Ishikawa (cell line): ENCODE data around the gene MRPL57.

Source experiments
- CEBPB ChIP-seq: IDR thresholded peaks from 2 replicates; pipeline ENCODE4 v1.6.1; 2012
- CREB1 ChIP-seq: IDR thresholded peaks from 2 replicates; pipeline ENCODE4 v1.6.1; 2012; ENCODE audit warnings: low read depth
- EGR1 ChIP-seq: IDR thresholded peaks from 2 replicates; pipeline ENCODE4 v1.6.1; 2012
- EP300 ChIP-seq: IDR thresholded peaks from 2 replicates; pipeline ENCODE4 v1.6.1; 2012; ENCODE audit warnings: borderline replicate concordance
- FOXM1 ChIP-seq: IDR thresholded peaks from 2 replicates; pipeline ENCODE4 v1.6.1; 2012; ENCODE audit warnings: low read depth, borderline replicate concordance
- NFIC ChIP-seq: IDR thresholded peaks from 2 replicates; pipeline ENCODE4 v1.6.1; 2012
- RAD21 ChIP-seq: IDR thresholded peaks from 2 replicates; pipeline ENCODE4 v1.6.1; 2012; ENCODE audit warnings: low read depth
- TAF1 ChIP-seq: IDR thresholded peaks from 2 replicates; pipeline ENCODE4 v1.6.1; 2012; ENCODE audit warnings: low read depth, mild to moderate bottlenecking
- TCF12 ChIP-seq: IDR thresholded peaks from 2 replicates; pipeline ENCODE4 v1.6.1; 2012; ENCODE audit warnings: low read depth
- TEAD4 ChIP-seq: IDR thresholded peaks from 2 replicates; pipeline ENCODE4 v1.6.1; 2012
- YY1 ChIP-seq: IDR thresholded peaks from 2 replicates; pipeline ENCODE4 v1.6.1; 2012; ENCODE audit warnings: low read depth
- ZBTB7A ChIP-seq: IDR thresholded peaks from 2 replicates; pipeline ENCODE4 v1.6.1; 2012; ENCODE audit warnings: low read depth
- TF ChIP-seq, protein P1 (sequence below): IDR thresholded peaks from 2 replicates; pipeline ENCODE4 v1.6.1; 2012; ENCODE audit warnings: low read depth, mild to moderate bottlenecking
- TF ChIP-seq, protein P2 (sequence below): IDR thresholded peaks from 2 replicates; pipeline ENCODE4 v1.6.1; 2012
- TF ChIP-seq, protein P3 (sequence below): IDR thresholded peaks from 2 replicates; pipeline ENCODE4 v1.6.1; 2012

The MRPL57 gene

DNA sequence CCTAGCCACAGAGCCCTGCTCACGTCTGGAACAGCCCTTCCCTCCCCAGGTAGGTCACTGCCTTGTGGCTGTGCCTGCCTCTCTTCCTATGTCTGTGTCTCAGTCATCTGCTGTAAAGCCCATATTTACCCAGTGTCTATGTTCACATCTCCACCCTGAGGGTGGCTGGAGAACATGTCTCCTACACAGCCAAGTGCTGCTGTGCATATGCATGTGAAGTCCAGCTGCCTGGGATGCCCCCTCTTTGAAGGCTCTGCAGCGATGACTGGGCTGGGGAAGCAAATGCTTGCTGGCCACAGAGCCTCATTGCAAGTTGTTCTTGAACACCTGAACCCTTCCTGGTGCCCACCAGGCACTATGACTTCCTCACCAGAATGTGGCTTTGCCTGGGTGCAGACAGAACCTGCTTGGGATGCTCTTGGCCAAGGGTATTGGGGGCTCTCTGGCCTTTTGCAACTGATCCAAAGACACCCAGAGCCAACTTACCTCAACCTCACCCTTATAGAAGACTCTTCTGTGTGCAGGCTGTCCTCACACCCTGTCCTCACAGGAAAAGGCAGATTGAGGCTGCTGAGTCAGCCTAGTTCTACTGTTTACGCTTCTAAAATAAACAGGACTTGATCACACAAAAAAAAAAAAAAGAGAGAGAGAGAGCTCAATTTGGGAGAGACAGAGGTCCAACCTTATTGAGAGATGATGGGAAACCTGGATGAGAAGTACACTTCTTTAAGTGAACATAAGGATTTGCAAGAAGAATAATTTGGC, 26.5 kb downstream of the MRPL57 start:
- TF ChIP-seq, protein P1, sequence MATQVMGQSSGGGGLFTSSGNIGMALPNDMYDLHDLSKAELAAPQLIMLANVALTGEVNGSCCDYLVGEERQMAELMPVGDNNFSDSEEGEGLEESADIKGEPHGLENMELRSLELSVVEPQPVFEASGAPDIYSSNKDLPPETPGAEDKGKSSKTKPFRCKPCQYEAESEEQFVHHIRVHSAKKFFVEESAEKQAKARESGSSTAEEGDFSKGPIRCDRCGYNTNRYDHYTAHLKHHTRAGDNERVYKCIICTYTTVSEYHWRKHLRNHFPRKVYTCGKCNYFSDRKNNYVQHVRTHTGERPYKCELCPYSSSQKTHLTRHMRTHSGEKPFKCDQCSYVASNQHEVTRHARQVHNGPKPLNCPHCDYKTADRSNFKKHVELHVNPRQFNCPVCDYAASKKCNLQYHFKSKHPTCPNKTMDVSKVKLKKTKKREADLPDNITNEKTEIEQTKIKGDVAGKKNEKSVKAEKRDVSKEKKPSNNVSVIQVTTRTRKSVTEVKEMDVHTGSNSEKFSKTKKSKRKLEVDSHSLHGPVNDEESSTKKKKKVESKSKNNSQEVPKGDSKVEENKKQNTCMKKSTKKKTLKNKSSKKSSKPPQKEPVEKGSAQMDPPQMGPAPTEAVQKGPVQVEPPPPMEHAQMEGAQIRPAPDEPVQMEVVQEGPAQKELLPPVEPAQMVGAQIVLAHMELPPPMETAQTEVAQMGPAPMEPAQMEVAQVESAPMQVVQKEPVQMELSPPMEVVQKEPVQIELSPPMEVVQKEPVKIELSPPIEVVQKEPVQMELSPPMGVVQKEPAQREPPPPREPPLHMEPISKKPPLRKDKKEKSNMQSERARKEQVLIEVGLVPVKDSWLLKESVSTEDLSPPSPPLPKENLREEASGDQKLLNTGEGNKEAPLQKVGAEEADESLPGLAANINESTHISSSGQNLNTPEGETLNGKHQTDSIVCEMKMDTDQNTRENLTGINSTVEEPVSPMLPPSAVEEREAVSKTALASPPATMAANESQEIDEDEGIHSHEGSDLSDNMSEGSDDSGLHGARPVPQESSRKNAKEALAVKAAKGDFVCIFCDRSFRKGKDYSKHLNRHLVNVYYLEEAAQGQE = no peak
- TF ChIP-seq CREB1 = no peak
- TF ChIP-seq RAD21 = no peak
- no peak for TF ChIP-seq FOXM1
- no peak for TF ChIP-seq ZBTB7A
- TF ChIP-seq TAF1 = no peak
- TF ChIP-seq, protein P2, sequence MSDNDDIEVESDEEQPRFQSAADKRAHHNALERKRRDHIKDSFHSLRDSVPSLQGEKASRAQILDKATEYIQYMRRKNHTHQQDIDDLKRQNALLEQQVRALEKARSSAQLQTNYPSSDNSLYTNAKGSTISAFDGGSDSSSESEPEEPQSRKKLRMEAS = no peak
- TF ChIP-seq TEAD4 = no peak
- no peak for TF ChIP-seq TCF12
- no peak for TF ChIP-seq NFIC
- TF ChIP-seq EP300 = no peak
- TF ChIP-seq, protein P3, sequence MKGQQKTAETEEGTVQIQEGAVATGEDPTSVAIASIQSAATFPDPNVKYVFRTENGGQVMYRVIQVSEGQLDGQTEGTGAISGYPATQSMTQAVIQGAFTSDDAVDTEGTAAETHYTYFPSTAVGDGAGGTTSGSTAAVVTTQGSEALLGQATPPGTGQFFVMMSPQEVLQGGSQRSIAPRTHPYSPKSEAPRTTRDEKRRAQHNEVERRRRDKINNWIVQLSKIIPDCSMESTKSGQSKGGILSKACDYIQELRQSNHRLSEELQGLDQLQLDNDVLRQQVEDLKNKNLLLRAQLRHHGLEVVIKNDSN = no peak
- no peak for TF ChIP-seq YY1
- no peak for TF ChIP-seq CEBPB
- TF ChIP-seq EGR1 = no peak

DNA sequence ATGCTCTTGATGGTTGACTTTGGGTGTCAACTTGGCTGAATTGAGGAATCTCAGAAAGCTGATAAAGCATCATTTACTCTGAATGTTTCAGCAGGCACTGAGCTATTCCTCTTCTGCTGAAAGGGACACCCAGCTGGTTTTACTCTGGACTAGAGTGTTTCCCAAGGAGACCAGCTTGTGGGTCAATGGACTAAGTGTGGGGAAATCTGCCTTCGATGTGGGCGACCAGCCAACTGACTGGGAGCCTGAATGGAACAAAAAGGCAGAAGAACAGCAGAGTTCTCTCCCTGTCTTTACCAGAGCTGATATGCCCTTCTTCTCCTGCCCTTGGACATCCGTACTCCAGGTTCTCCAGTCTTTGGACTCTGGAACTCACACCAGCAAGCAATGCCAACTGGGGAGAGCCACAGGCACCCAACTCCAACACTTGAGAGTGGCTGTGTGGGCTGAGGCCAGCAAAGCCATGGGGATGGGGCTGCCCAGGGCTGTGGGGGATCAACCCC, 32.2 kb downstream of the MRPL57 start:
- TF ChIP-seq TEAD4 = no peak
- TF ChIP-seq, protein P2 = no peak
- TF ChIP-seq YY1 = no peak
- TF ChIP-seq EP300 = no peak
- no peak for TF ChIP-seq TCF12
- TF ChIP-seq, protein P3 = no peak
- TF ChIP-seq NFIC = no peak
- TF ChIP-seq EGR1 = no peak
- no peak for TF ChIP-seq FOXM1
- TF ChIP-seq CREB1 = no peak

DNA sequence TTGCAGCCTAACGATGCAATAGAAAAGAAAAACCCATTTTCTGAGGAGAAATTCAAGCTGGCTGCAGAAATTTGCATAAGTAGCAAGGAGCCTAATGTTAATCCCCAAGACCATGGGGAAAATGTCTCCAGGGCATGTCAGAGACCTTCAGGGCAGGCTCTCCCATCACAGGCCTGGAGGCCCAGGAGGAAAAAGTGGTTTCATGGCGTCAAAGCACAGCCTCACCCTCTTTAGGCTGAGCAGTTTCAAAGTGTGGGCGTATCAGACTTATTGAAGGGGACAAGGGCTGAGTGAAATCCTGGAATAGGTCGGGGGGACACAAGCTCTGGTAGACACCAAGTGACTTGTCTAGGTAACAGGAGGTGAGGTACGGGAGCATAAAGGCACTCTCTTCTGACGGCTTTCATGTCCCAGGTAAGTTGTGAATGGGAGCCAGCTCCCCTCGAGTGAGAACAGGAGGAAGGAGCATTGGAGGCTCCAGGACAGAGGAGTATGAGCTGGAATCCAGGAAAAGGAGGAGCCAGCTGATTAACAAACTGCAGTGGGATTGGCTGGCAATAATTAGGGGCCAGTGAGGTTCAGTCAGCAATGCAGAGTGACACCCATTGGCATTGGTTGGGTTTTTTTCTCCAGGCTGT, 35.8 kb downstream of the MRPL57 start:
- TF ChIP-seq NFIC = no peak
- TF ChIP-seq, protein P2 = no peak
- no peak for TF ChIP-seq YY1
- no peak for TF ChIP-seq TEAD4
- TF ChIP-seq EP300 = no peak
- no peak for TF ChIP-seq RAD21
- TF ChIP-seq, protein P3 = no peak
- TF ChIP-seq TAF1 = no peak
- no peak for TF ChIP-seq CEBPB
- TF ChIP-seq, protein P1 = no peak
- TF ChIP-seq TCF12 = no peak
- no peak for TF ChIP-seq ZBTB7A
- no peak for TF ChIP-seq EGR1
- no peak for TF ChIP-seq FOXM1
- TF ChIP-seq CREB1 = no peak

DNA sequence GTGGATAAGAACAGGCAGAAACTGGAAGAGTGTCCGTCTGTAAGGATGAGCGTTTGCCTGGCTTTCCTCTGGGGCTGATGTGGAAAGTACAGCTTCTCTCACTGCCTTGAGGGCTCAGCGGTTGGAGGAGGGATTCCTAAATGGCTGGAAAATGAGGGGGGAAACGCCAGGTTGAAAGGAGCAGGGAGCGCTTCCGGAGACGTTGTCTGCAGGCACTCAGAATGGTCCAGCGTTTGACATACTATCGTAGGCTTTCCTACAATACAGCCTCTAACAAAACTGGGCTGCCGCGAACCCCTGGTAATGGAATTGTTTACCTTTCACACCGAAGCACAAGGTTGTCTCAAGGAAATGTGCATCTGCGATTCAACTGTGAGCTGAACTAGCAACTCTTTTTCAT, 39.9 kb downstream of the MRPL57 start:
- TF ChIP-seq ZBTB7A = no peak

DNA sequence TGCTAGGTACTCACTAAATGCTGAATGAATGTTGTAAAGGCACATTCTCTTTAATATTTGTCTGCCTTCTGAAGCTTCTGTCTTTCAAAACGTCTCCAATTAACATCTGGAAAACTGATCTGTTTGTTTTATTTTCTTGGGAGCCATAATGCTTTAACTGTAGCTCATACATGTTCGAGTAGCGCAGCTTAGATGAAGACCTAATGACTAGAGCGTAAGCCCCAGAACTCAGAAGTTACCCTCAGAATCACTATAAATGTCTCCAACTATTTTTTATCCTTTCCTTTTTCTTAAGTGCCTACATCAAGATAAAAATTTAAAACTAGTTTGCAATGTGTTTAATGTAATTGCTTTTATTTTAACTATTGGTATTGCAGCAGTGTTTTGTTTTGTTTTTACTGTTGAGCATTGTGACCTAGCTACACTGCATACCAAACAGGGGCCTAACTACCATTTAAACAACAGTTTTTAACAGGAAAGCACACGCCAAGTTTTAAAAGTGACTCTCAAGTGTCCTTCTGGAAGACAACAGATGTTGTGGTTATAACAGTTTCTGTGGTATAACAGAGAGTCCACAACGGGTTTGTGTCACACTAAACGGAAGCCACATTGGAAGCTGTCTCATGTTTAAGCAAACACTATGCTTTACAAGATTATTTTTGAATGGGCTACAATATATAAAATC, 42.0 kb downstream of the MRPL57 start:
- TF ChIP-seq TEAD4 (no peak), RAD21 (no peak), TCF12 (no peak), FOXM1 (no peak), EP300 (no peak), ZBTB7A (no peak), CREB1 (no peak), YY1 (no peak), CEBPB (no peak), EGR1 (no peak), TAF1 (no peak), NFIC (no peak)
- TF ChIP-seq, protein P2 = no peak
- TF ChIP-seq, protein P3 = no peak
- TF ChIP-seq, protein P1 = no peak
